ENCODE measurements around the gene ELOF1. TPM values are rescaled to one million over a fixed set of nuclear protein-coding genes. Genes with fewer than 3 reads are reported as not detected.
"Not testable (repeated sequence)": the region's sequence is repeated elsewhere in the genome, so short reads cannot be mapped to it uniquely, and the experiment has no call there.

Gene ELOF1
- polyA plus RNA-seq, 1 donor, result 42.3 TPM

- DNase-seq, result not testable (repeated sequence)
Measured at GRCh38 chr19:11573763-11574162, 14.7 kb upstream of the ELOF1 start.

- DNase-seq, result not testable (repeated sequence)
Measured at GRCh38 chr19:11573354-11573753, 14.3 kb upstream of the ELOF1 start.

- DNase-seq, result no peak
Measured at GRCh38 chr19:11570039-11570462, 11.0 kb upstream of the ELOF1 start.

GRCh38 chr19:11566164-11566563 is 7.1 kb upstream of the ELOF1 start:
- no peak for DNase-seq

GRCh38 chr19:11565649-11565980 is 6.6 kb upstream of the ELOF1 start:
- DNase-seq, result not testable (repeated sequence)

- DNase-seq, result not testable (repeated sequence)
Measured at GRCh38 chr19:11564082-11564807, 5.2 kb upstream of the ELOF1 start.

GRCh38 chr19:11563532-11563931 is 4.5 kb upstream of the ELOF1 start:
- no peak for DNase-seq

GRCh38 chr19:11560404-11561051 is 1.5 kb upstream of the ELOF1 start:
- DNase-seq, result peak; percentile 78

GRCh38 chr19:11556634-11557420 is 2.2 kb downstream of the ELOF1 start:
- DNase-seq, result no peak

- DNase-seq, result no peak
Measured at GRCh38 chr19:11555246-11555645, 3.8 kb downstream of the ELOF1 start.

GRCh38 chr19:11554160-11554559 is 4.9 kb downstream of the ELOF1 start:
- no peak for DNase-seq

- no peak for DNase-seq
Measured at GRCh38 chr19:11552666-11553372, 6.2 kb downstream of the ELOF1 start.

- DNase-seq, result no peak
Measured at GRCh38 chr19:11551603-11552235, 7.3 kb downstream of the ELOF1 start.

- no peak for DNase-seq
Measured at GRCh38 chr19:11550265-11550664, 8.8 kb downstream of the ELOF1 start.

- no peak for DNase-seq
Measured at GRCh38 chr19:11549386-11549953, 9.6 kb downstream of the ELOF1 start.

GRCh38 chr19:11547929-11548700 is 10.9 kb downstream of the ELOF1 start:
- DNase-seq, result no peak

- no peak for DNase-seq
Measured at GRCh38 chr19:11541238-11541637, 17.8 kb downstream of the ELOF1 start.

- DNase-seq, result no peak
Measured at GRCh38 chr19:11540645-11541044, 18.4 kb downstream of the ELOF1 start.

GRCh38 chr19:11539495-11540365 is 19.3 kb downstream of the ELOF1 start:
- DNase-seq, result no peak

Data from left kidney (tissue), 2 donors.